ENCODE results near the gene TMEM132A. TPM values are rescaled to one million over a fixed set of nuclear protein-coding genes. Genes with fewer than 3 reads are reported as not detected.
A peak's percentile ranks its signal among the peaks of the same experiment; 100 is the strongest.

Gene TMEM132A
- 2.3 and 3.5 TPM in 2 replicates for total RNA-seq

- intact Hi-C loops (cut with micrococcal nuclease): no loop called here
- H3K9me3 Mint-ChIP-seq: no peaks in the 10 kb centered on the region
- H3K27ac Mint-ChIP-seq: peak within 1 kb of the TSS; percentile 38
- peaks cover 32% of the 10 kb centered on the region for H3K36me3 Mint-ChIP-seq (ENCODE audit: low read depth)
- H3K4me1 Mint-ChIP-seq: peaks cover 16% of the 10 kb centered on the region
- peak; percentile 73 for DNase-seq
- peak within 1 kb of the TSS; percentile 74 for H3K4me3 Mint-ChIP-seq
- peaks cover 28% of the 10 kb centered on the region for H3K27me3 Mint-ChIP-seq
Observed at GRCh38 chr11:60924110-60924905, at the start of gene TMEM132A. TSS of gene TMEM132A (plus strand) at chr11:60924460. CDS start at chr11:60924634, 174 bp downstream.

GRCh38 chr11:60875366-60876167 is 48.7 kb upstream of the TMEM132A start:
- no peak for DNase-seq
- intact Hi-C loops (cut with micrococcal nuclease): no loop called here
- Mint-ChIP-seq H3K4me1 (peaks cover 10% of the 10 kb centered on the region), H3K27ac (no peak overlapping the region), H3K9me3 (no peaks in the 10 kb centered on the region), H3K4me3 (no peak overlapping the region), H3K36me3 (ENCODE audit: low read depth) (peaks cover 2% of the 10 kb centered on the region), H3K27me3 (no peaks in the 10 kb centered on the region)

GRCh38 chr11:60876168-60876485 is 48.1 kb upstream of the TMEM132A start:
- no peak overlapping the region for H3K27ac Mint-ChIP-seq
- peaks cover 8% of the 10 kb centered on the region for H3K36me3 Mint-ChIP-seq (ENCODE audit: low read depth)
- H3K4me1 Mint-ChIP-seq: peaks cover 10% of the 10 kb centered on the region
- no peak for DNase-seq
- intact Hi-C loops (cut with micrococcal nuclease): no loop called here
- H3K9me3 Mint-ChIP-seq: no peaks in the 10 kb centered on the region
- H3K27me3 Mint-ChIP-seq: no peaks in the 10 kb centered on the region
- no peak overlapping the region for H3K4me3 Mint-ChIP-seq

- intact Hi-C loops (cut with micrococcal nuclease): no loop called here
Observed at GRCh38 chr11:60878245-60879101, 45.8 kb upstream of the TMEM132A start.

GRCh38 chr11:60879104-60879503 is 45.2 kb upstream of the TMEM132A start:
- Mint-ChIP-seq H3K27me3 (no peaks in the 10 kb centered on the region), H3K4me1 (peaks cover 6% of the 10 kb centered on the region), H3K27ac (no peak overlapping the region), H3K9me3 (no peaks in the 10 kb centered on the region), H3K4me3 (no peak overlapping the region), H3K36me3 (ENCODE audit: low read depth) (peaks cover 20% of the 10 kb centered on the region)
- no peak for DNase-seq
- intact Hi-C loops (cut with micrococcal nuclease): no loop called here

More at GRCh38 chr11:60878245-60879101, 45.8 kb upstream of the TMEM132A start:
- H3K9me3 Mint-ChIP-seq: no peaks in the 10 kb centered on the region
- no peak for DNase-seq
- H3K27ac Mint-ChIP-seq: no peak overlapping the region
- H3K27me3 Mint-ChIP-seq: no peaks in the 10 kb centered on the region
- peaks cover 15% of the 10 kb centered on the region for H3K36me3 Mint-ChIP-seq (ENCODE audit: low read depth)
- H3K4me3 Mint-ChIP-seq: no peak overlapping the region
- peaks cover 6% of the 10 kb centered on the region for H3K4me1 Mint-ChIP-seq

GRCh38 chr11:60879971-60880588 is 44.2 kb upstream of the TMEM132A start:
- Mint-ChIP-seq H3K9me3 (no peaks in the 10 kb centered on the region), H3K36me3 (ENCODE audit: low read depth) (peaks cover 26% of the 10 kb centered on the region), H3K27ac (no peak overlapping the region), H3K4me1 (peaks cover 6% of the 10 kb centered on the region), H3K4me3 (no peak overlapping the region), H3K27me3 (no peaks in the 10 kb centered on the region)
- no peak for DNase-seq
- intact Hi-C loops (cut with micrococcal nuclease): no loop called here

GRCh38 chr11:60880643-60881282 is 43.5 kb upstream of the TMEM132A start:
- Mint-ChIP-seq H3K4me1 (peaks cover 6% of the 10 kb centered on the region), H3K4me3 (no peak overlapping the region), H3K27ac (peak overlapping the region; percentile 64), H3K27me3 (no peaks in the 10 kb centered on the region), H3K9me3 (no peaks in the 10 kb centered on the region), H3K36me3 (ENCODE audit: low read depth) (peaks cover 28% of the 10 kb centered on the region)
- DNase-seq: no peak
- intact Hi-C loops (cut with micrococcal nuclease): no loop called here

GRCh38 chr11:60887556-60887955 is 36.7 kb upstream of the TMEM132A start:
- H3K9me3 Mint-ChIP-seq: no peaks in the 10 kb centered on the region
- intact Hi-C loops (cut with micrococcal nuclease): loop anchor here (1.0 kb wide), 2 partner anchors 56 to 112 kb away; no protein-coding TSS in a partner anchor
- H3K4me1 Mint-ChIP-seq: peaks cover 5% of the 10 kb centered on the region
- no peak overlapping the region for H3K27ac Mint-ChIP-seq
- H3K4me3 Mint-ChIP-seq: no peak overlapping the region
- peaks cover 47% of the 10 kb centered on the region for H3K36me3 Mint-ChIP-seq (ENCODE audit: low read depth)
- peak; percentile 82 for DNase-seq
- H3K27me3 Mint-ChIP-seq: no peaks in the 10 kb centered on the region

GRCh38 chr11:60889869-60890311 is 34.4 kb upstream of the TMEM132A start:
- no peak for DNase-seq
- Mint-ChIP-seq H3K4me1 (peaks cover 2% of the 10 kb centered on the region), H3K27ac (no peak overlapping the region), H3K27me3 (no peaks in the 10 kb centered on the region), H3K36me3 (ENCODE audit: low read depth) (peaks cover 45% of the 10 kb centered on the region), H3K4me3 (no peak overlapping the region), H3K9me3 (no peaks in the 10 kb centered on the region)
- intact Hi-C loops (cut with micrococcal nuclease): no loop called here

- Mint-ChIP-seq H3K4me3 (no peak overlapping the region), H3K27ac (no peak overlapping the region), H3K9me3 (no peaks in the 10 kb centered on the region), H3K27me3 (no peaks in the 10 kb centered on the region), H3K36me3 (ENCODE audit: low read depth) (peaks cover 49% of the 10 kb centered on the region), H3K4me1 (peaks cover 2% of the 10 kb centered on the region)
- intact Hi-C loops (cut with micrococcal nuclease): no loop called here
- no peak for DNase-seq
Observed at GRCh38 chr11:60890696-60891095, 33.6 kb upstream of the TMEM132A start.

GRCh38 chr11:60891103-60891741 is 33.0 kb upstream of the TMEM132A start:
- Mint-ChIP-seq H3K9me3 (no peaks in the 10 kb centered on the region), H3K4me1 (peaks cover 2% of the 10 kb centered on the region), H3K36me3 (ENCODE audit: low read depth) (peaks cover 51% of the 10 kb centered on the region), H3K27me3 (no peaks in the 10 kb centered on the region), H3K4me3 (no peak overlapping the region), H3K27ac (no peak overlapping the region)
- intact Hi-C loops (cut with micrococcal nuclease): no loop called here
- no peak for DNase-seq

GRCh38 chr11:60895687-60896086 is 28.6 kb upstream of the TMEM132A start:
- Mint-ChIP-seq H3K4me3 (no peak overlapping the region), H3K27me3 (no peaks in the 10 kb centered on the region), H3K4me1 (no peaks in the 10 kb centered on the region), H3K27ac (no peak overlapping the region), H3K36me3 (ENCODE audit: low read depth) (peaks cover 65% of the 10 kb centered on the region), H3K9me3 (no peaks in the 10 kb centered on the region)
- no peak for DNase-seq
- intact Hi-C loops (cut with micrococcal nuclease): no loop called here

All from activated CD4-positive, alpha-beta T cell treated with anti-CD3 and anti-CD28 coated beads, Interleukin-2, amount 10 ng/mL, durations not matched to agents 24 days and 14 days (primary cell).